NCI-H146 treated with DMSO at 0.1 percent for 48 hours (cell line): ENCODE data around the gene USP53.
"Not testable (repeated sequence)": the region's sequence is repeated elsewhere in the genome, so short reads cannot be mapped to it uniquely, and the experiment has no call there.

Experiments used
- DNase-seq: peaks from one replicate; lab custom pipeline; 2025; ENCODE audit not compliant: unreplicated experiment; lab: John Stamatoyannopoulos, UW

Gene USP53

GRCh38 chr4:119266153-119266552 lies 53.6 kb downstream of the USP53 start:
- DNase-seq = no peak

- no peak for DNase-seq
Measured at GRCh38 chr4:119268466-119268865, 56.0 kb downstream of the USP53 start.

- no peak for DNase-seq
Measured at GRCh38 chr4:119271361-119272085, 59.0 kb downstream of the USP53 start.

- not testable (repeated sequence) for DNase-seq
Measured at GRCh38 chr4:119279541-119279940, 67.0 kb downstream of the USP53 start.

- DNase-seq = not testable (repeated sequence)
Measured at GRCh38 chr4:119279945-119280344, 67.4 kb downstream of the USP53 start.

- DNase-seq = no peak
Measured at GRCh38 chr4:119281393-119281792, 68.9 kb downstream of the USP53 start.

- no peak for DNase-seq
Measured at GRCh38 chr4:119284876-119285780, 72.6 kb downstream of the USP53 start.

- no peak for DNase-seq
Measured at GRCh38 chr4:119286377-119287002, 74.0 kb downstream of the USP53 start.

- no peak for DNase-seq
Measured at GRCh38 chr4:119289313-119289712, 76.8 kb downstream of the USP53 start.

- DNase-seq = no peak
Measured at GRCh38 chr4:119290598-119290997, 78.1 kb downstream of the USP53 start.

- DNase-seq = no peak
Measured at GRCh38 chr4:119296356-119296755, 83.8 kb downstream of the USP53 start.

GRCh38 chr4:119297795-119298194 lies 85.3 kb downstream of the USP53 start:
- no peak for DNase-seq

GRCh38 chr4:119299260-119299671 lies 86.8 kb downstream of the USP53 start:
- no peak for DNase-seq

GRCh38 chr4:119299741-119300100 lies 87.2 kb downstream of the USP53 start:
- DNase-seq = no peak

- no peak for DNase-seq
Measured at GRCh38 chr4:119300101-119300978, 87.8 kb downstream of the USP53 start.

GRCh38 chr4:119302073-119302832 lies 89.7 kb downstream of the USP53 start:
- no peak for DNase-seq

GRCh38 chr4:119303587-119304305 lies 91.2 kb downstream of the USP53 start:
- no peak for DNase-seq

GRCh38 chr4:119304431-119304830 lies 91.9 kb downstream of the USP53 start:
- no peak for DNase-seq

GRCh38 chr4:119307606-119308005 lies 95.1 kb downstream of the USP53 start:
- DNase-seq = no peak
